Mononuclear cell (primary cell): Measurements from ENCODE around the gene SLC9A7. TPM values are rescaled to one million over a fixed set of nuclear protein-coding genes. Genes with fewer than 3 reads are reported as not detected.

Experiments used
- H3K27me3 ChIP-seq: 2 replicates; pipeline ENCODE4 v1.6.0; 2011; ENCODE audit warnings: low read length, control low read depth; ENCODE audit not compliant: insufficient read depth
- H3K4me1 ChIP-seq: 2 replicates; pipeline ENCODE4 v1.5.1; 2011; ENCODE audit warnings: mild to moderate bottlenecking, low read length, control low read depth; ENCODE audit not compliant: insufficient read depth
- H3K4me3 ChIP-seq: 2 replicates; pipeline ENCODE4 v1.5.1; 2011; ENCODE audit warnings: mild to moderate bottlenecking, low read length, moderate library complexity
- H3K9me3 ChIP-seq: 2 replicates; pipeline ENCODE4 v1.5.1; 2011; ENCODE audit warnings: low read depth, mild to moderate bottlenecking, control low read depth, low read length
- total RNA-seq: library from RNA; depleted of rRNA; stranded (reverse); fragments of >200 nt; gene quantifications from one replicate; pipeline ENCODE4 v1.2.3, GENCODE V29; 2012

The SLC9A7 gene
- total RNA-seq, 1 donor, result 12.5 TPM

- H3K9me3 ChIP-seq, result no peaks in the 10 kb centered on the region
- no peaks in the 10 kb centered on the region for H3K27me3 ChIP-seq
- H3K4me1 ChIP-seq, result peaks cover 32% of the 10 kb centered on the region
- H3K4me3 ChIP-seq, result peak overlapping the region; percentile 47
Observed at GRCh38 chrX:46575991-46576392, 182.9 kb downstream of the SLC9A7 start.

GRCh38 chrX:46575586-46575985 is 183.3 kb downstream of the SLC9A7 start:
- Histone ChIP-seq H3K9me3 (no peaks in the 10 kb centered on the region), H3K27me3 (no peaks in the 10 kb centered on the region), H3K4me1 (peaks cover 32% of the 10 kb centered on the region), H3K4me3 (peak overlapping the region; percentile 47)

- H3K9me3 ChIP-seq, result no peaks in the 10 kb centered on the region
- H3K27me3 ChIP-seq, result no peaks in the 10 kb centered on the region
- H3K4me1 ChIP-seq, result peaks cover 32% of the 10 kb centered on the region
- peak overlapping the region; percentile 47 for H3K4me3 ChIP-seq
Observed at GRCh38 chrX:46574774-46575381, 184.0 kb downstream of the SLC9A7 start.

- Histone ChIP-seq H3K4me1 (peaks cover 32% of the 10 kb centered on the region), H3K27me3 (no peaks in the 10 kb centered on the region), H3K9me3 (no peaks in the 10 kb centered on the region), H3K4me3 (peak overlapping the region; percentile 47)
Observed at GRCh38 chrX:46573892-46574773, 184.8 kb downstream of the SLC9A7 start.

GRCh38 chrX:46573331-46573891 is 185.5 kb downstream of the SLC9A7 start, which contains the start of gene CHST7:
TSS of gene CHST7 (plus strand) at chrX:46573765. CDS start at chrX:46573932, 167 bp downstream.
- peaks cover 32% of the 10 kb centered on the region for H3K4me1 ChIP-seq
- no peaks in the 10 kb centered on the region for H3K27me3 ChIP-seq
- peak within 1 kb of the TSS; percentile 47 for H3K4me3 ChIP-seq
- no peaks in the 10 kb centered on the region for H3K9me3 ChIP-seq

GRCh38 chrX:46572340-46572936 is 186.5 kb downstream of the SLC9A7 start:
- H3K4me3 ChIP-seq, result no peak overlapping the region
- peaks cover 32% of the 10 kb centered on the region for H3K4me1 ChIP-seq
- no peaks in the 10 kb centered on the region for H3K9me3 ChIP-seq
- no peaks in the 10 kb centered on the region for H3K27me3 ChIP-seq

- Histone ChIP-seq H3K4me3 (no peak overlapping the region), H3K27me3 (no peaks in the 10 kb centered on the region), H3K9me3 (no peaks in the 10 kb centered on the region), H3K4me1 (peaks cover 32% of the 10 kb centered on the region)
Observed at GRCh38 chrX:46571423-46572339, 187.2 kb downstream of the SLC9A7 start.

GRCh38 chrX:46569621-46570020 is 189.3 kb downstream of the SLC9A7 start:
- no peaks in the 10 kb centered on the region for H3K9me3 ChIP-seq

GRCh38 chrX:46567388-46567787 is 191.5 kb downstream of the SLC9A7 start:
- Histone ChIP-seq H3K27me3 (no peaks in the 10 kb centered on the region), H3K4me1 (peaks cover 6% of the 10 kb centered on the region), H3K9me3 (no peaks in the 10 kb centered on the region), H3K4me3 (no peak overlapping the region)

More at GRCh38 chrX:46569621-46570020, 189.3 kb downstream of the SLC9A7 start:
- H3K4me3 ChIP-seq, result no peak overlapping the region
- peaks cover 14% of the 10 kb centered on the region for H3K4me1 ChIP-seq
- no peaks in the 10 kb centered on the region for H3K27me3 ChIP-seq

GRCh38 chrX:46561824-46562657 is 196.9 kb downstream of the SLC9A7 start:
- no peaks in the 10 kb centered on the region for H3K9me3 ChIP-seq
- H3K4me3 ChIP-seq, result no peak overlapping the region
- H3K4me1 ChIP-seq, result peaks cover 16% of the 10 kb centered on the region
- no peaks in the 10 kb centered on the region for H3K27me3 ChIP-seq

- H3K9me3 ChIP-seq, result no peaks in the 10 kb centered on the region
- no peak overlapping the region for H3K4me3 ChIP-seq
- H3K27me3 ChIP-seq, result no peaks in the 10 kb centered on the region
- H3K4me1 ChIP-seq, result peaks cover 16% of the 10 kb centered on the region
Observed at GRCh38 chrX:46559062-46559461, 199.9 kb downstream of the SLC9A7 start.

- Histone ChIP-seq H3K4me3 (no peak overlapping the region), H3K4me1 (no peaks in the 10 kb centered on the region), H3K9me3 (no peaks in the 10 kb centered on the region)
Observed at GRCh38 chrX:46554942-46555341, 204.0 kb downstream of the SLC9A7 start.

GRCh38 chrX:46553935-46554334 is 205.0 kb downstream of the SLC9A7 start:
- no peaks in the 10 kb centered on the region for H3K4me1 ChIP-seq
- H3K4me3 ChIP-seq, result no peak overlapping the region

More at GRCh38 chrX:46554942-46555341, 204.0 kb downstream of the SLC9A7 start:
- no peaks in the 10 kb centered on the region for H3K27me3 ChIP-seq

More at GRCh38 chrX:46553935-46554334, 205.0 kb downstream of the SLC9A7 start:
- Histone ChIP-seq H3K9me3 (no peaks in the 10 kb centered on the region), H3K27me3 (no peaks in the 10 kb centered on the region)
